UCSD-AML1 (cell line): ENCODE data around the gene AHCYL1.
A peak's percentile ranks its signal among the peaks of the same experiment; 100 is the strongest.
"Not testable (repeated sequence)": the region's sequence is repeated elsewhere in the genome, so short reads cannot be mapped to it uniquely, and the experiment has no call there.

ENCODE experiments used
- DNase-seq: peaks from one replicate; lab custom pipeline; 2025; ENCODE audit not compliant: unreplicated experiment; lab: John Stamatoyannopoulos, UW

Gene AHCYL1

GRCh38 chr1:109984456-109985246, at the start of gene AHCYL1:
TSS of gene AHCYL1 (plus strand) at chr1:109984765. CDS start at chr1:109985053, 288 bp downstream.
- peak; percentile 99 for DNase-seq

- DNase-seq, result no peak
Measured at GRCh38 chr1:109935451-109935900, 49.1 kb upstream of the AHCYL1 start.

GRCh38 chr1:109937738-109938137, 46.8 kb upstream of the AHCYL1 start:
- no peak for DNase-seq

GRCh38 chr1:109938556-109938955, 46.0 kb upstream of the AHCYL1 start:
- no peak for DNase-seq

GRCh38 chr1:109942434-109942833, 42.1 kb upstream of the AHCYL1 start:
- DNase-seq, result no peak

GRCh38 chr1:109944541-109944940, 40.0 kb upstream of the AHCYL1 start:
- DNase-seq, result no peak

- DNase-seq, result no peak
Measured at GRCh38 chr1:109946511-109946910, 38.1 kb upstream of the AHCYL1 start.

- DNase-seq, result no peak
Measured at GRCh38 chr1:109947582-109948284, 36.8 kb upstream of the AHCYL1 start.

- DNase-seq, result no peak
Measured at GRCh38 chr1:109948285-109948630, 36.3 kb upstream of the AHCYL1 start.

- no peak for DNase-seq
Measured at GRCh38 chr1:109950038-109950437, 34.5 kb upstream of the AHCYL1 start.

- no peak for DNase-seq
Measured at GRCh38 chr1:109950509-109950908, 34.1 kb upstream of the AHCYL1 start.

- DNase-seq, result not testable (repeated sequence)
Measured at GRCh38 chr1:109951501-109951900, 33.1 kb upstream of the AHCYL1 start.

GRCh38 chr1:109954041-109954512, 30.5 kb upstream of the AHCYL1 start:
- DNase-seq, result no peak

GRCh38 chr1:109959632-109959973, 25.0 kb upstream of the AHCYL1 start:
- no peak for DNase-seq

GRCh38 chr1:109959974-109960744, 24.4 kb upstream of the AHCYL1 start:
- no peak for DNase-seq

GRCh38 chr1:109960745-109961094, 23.8 kb upstream of the AHCYL1 start:
- DNase-seq, result no peak

- DNase-seq, result no peak
Measured at GRCh38 chr1:109963864-109964263, 20.7 kb upstream of the AHCYL1 start.

- no peak for DNase-seq
Measured at GRCh38 chr1:109969146-109969829, 15.3 kb upstream of the AHCYL1 start.

GRCh38 chr1:109969907-109970306, 14.7 kb upstream of the AHCYL1 start:
- no peak for DNase-seq

- DNase-seq, result no peak
Measured at GRCh38 chr1:109971559-109971958, 13.0 kb upstream of the AHCYL1 start.

- DNase-seq, result no peak
Measured at GRCh38 chr1:109974191-109974590, 10.4 kb upstream of the AHCYL1 start.
